ENCODE results near the gene OGFR. TPM values are rescaled to one million over a fixed set of nuclear protein-coding genes. Genes with fewer than 3 reads are reported as not detected.

The OGFR gene
- total and polyA plus RNA-seq, 2 donors (not counting 3 experiments of a cell fraction or from before 2014, with no cell fraction given) = 30.8 to 44.0 TPM

GRCh38 chr20:62766071-62766450 lies 38.6 kb upstream of the OGFR start:
- Histone ChIP-seq H3K9me3 (replicated peaks; ENCODE audit: control insufficient read depth, insufficient read depth, low read length) (no peaks in the 10 kb centered on the region), H4K20me1 (replicated peaks; ENCODE audit: control insufficient read depth, extremely low read depth, insufficient read depth, low read length) (no peaks in the 10 kb centered on the region), H3K27me3 (ENCODE audit: control insufficient read depth in 2 of 2, insufficient read depth in 2 of 2, low read length in 2 of 2) (no peaks in the 10 kb centered on the region), H3K9me1 (replicated peaks; ENCODE audit: control insufficient read depth, extremely low read depth, insufficient read depth, low read length) (no peaks in the 10 kb centered on the region), H3K36me3 (ENCODE audit: control insufficient read depth in 2 of 2, extremely low read depth in 1 of 2, insufficient read depth in 2 of 2, low read length in 2 of 2) (no peaks in the 10 kb centered on the region), H3K4me1 (ENCODE audit: control insufficient read depth, extremely low read depth, insufficient read depth, low read length) (no peaks in the 10 kb centered on the region), H3K4me2 (ENCODE audit: insufficient read depth, low read length) (no peak overlapping the region), H3K27ac (ENCODE audit: insufficient read depth, low read depth, low read length) (no peak overlapping the region), H2AFZ (ENCODE audit: low read depth, low read length) (no peak overlapping the region), H3K4me3 (replicated peaks in 1 of 3; ENCODE audit: insufficient read depth in 1 of 3, low read depth in 1 of 3, low read length in 3 of 3) (no peak overlapping the region), H3K79me2 (ENCODE audit: control insufficient read depth, insufficient read depth, low read length) (no peaks in the 10 kb centered on the region), H3K9ac (replicated peaks; ENCODE audit: extremely low read depth, insufficient read depth, low read length) (no peak overlapping the region)
- CTCF ChIA-PET = interaction anchor here (0.6 to 2.0 kb wide), 4 partner anchors 12 to 77 kb away, joined by 3 to 7 read pairs (median 4); no protein-coding TSS in a partner anchor
- DNase-seq (ENCODE audit: low read depth, low spot score) (no peak), FAIRE-seq (no peak)
- POLR2A ChIA-PET = no interaction called here
- dilution Hi-C loops (cut with MboI; ENCODE audit: extremely low pct_ligation_motif_present, low sequenced_read_pairs) (no loop called here), intact Hi-C loops (cut with micrococcal nuclease) (no loop called here)
- TF ChIP-seq EZH2 (IDR thresholded peaks at IDR 0.05; ENCODE audit: borderline replicate concordance, low read depth, low read length, severe bottlenecking) (no peak), CTCF (IDR thresholded peaks at IDR 0.05; ENCODE audit: extremely low read depth in 1 of 2, insufficient read depth in 1 of 2, low read depth in 1 of 2, low read length in 2 of 2) (no peak), JUN (IDR thresholded peaks at IDR 0.05; ENCODE audit: borderline replicate concordance, insufficient read depth, insufficient read length, low read depth) (no peak), MYC (IDR thresholded peaks at IDR 0.05; ENCODE audit: low read depth, low read length) (no peak), GATA2 (IDR thresholded peaks at IDR 0.05; ENCODE audit: insufficient read depth, insufficient read length, low read depth, low read length) (no peak)
- no TSS peak for BruUV-seq (replicated peaks)

GRCh38 chr20:62766716-62767115 lies 37.9 kb upstream of the OGFR start:
- Histone ChIP-seq H3K9ac (replicated peaks; ENCODE audit: extremely low read depth, insufficient read depth, low read length) (no peak overlapping the region), H3K36me3 (ENCODE audit: control insufficient read depth in 2 of 2, extremely low read depth in 1 of 2, insufficient read depth in 2 of 2, low read length in 2 of 2) (no peaks in the 10 kb centered on the region), H3K27ac (ENCODE audit: insufficient read depth, low read depth, low read length) (no peak overlapping the region), H3K79me2 (ENCODE audit: control insufficient read depth, insufficient read depth, low read length) (no peaks in the 10 kb centered on the region), H4K20me1 (replicated peaks; ENCODE audit: control insufficient read depth, extremely low read depth, insufficient read depth, low read length) (no peaks in the 10 kb centered on the region), H3K9me1 (replicated peaks; ENCODE audit: control insufficient read depth, extremely low read depth, insufficient read depth, low read length) (no peaks in the 10 kb centered on the region), H3K4me3 (replicated peaks in 1 of 3; ENCODE audit: insufficient read depth in 1 of 3, low read depth in 1 of 3, low read length in 3 of 3) (no peak overlapping the region), H3K4me2 (ENCODE audit: insufficient read depth, low read length) (no peak overlapping the region), H3K4me1 (ENCODE audit: control insufficient read depth, extremely low read depth, insufficient read depth, low read length) (no peaks in the 10 kb centered on the region), H2AFZ (ENCODE audit: low read depth, low read length) (no peak overlapping the region), H3K27me3 (ENCODE audit: control insufficient read depth in 2 of 2, insufficient read depth in 2 of 2, low read length in 2 of 2) (no peaks in the 10 kb centered on the region), H3K9me3 (replicated peaks; ENCODE audit: control insufficient read depth, insufficient read depth, low read length) (no peaks in the 10 kb centered on the region)
- POLR2A ChIA-PET = no interaction called here
- DNase-seq (ENCODE audit: low read depth, low spot score) (no peak), FAIRE-seq (no peak)
- CTCF ChIA-PET = interaction anchor here (0.6 kb wide), 1 partner anchor 64 kb away, joined by 3 read pairs; no protein-coding TSS in a partner anchor
- BruUV-seq (replicated peaks) = no TSS peak
- TF ChIP-seq FOS (IDR thresholded peaks at IDR 0.05; ENCODE audit: borderline replicate concordance, insufficient read depth, low read length) (no peak), MAX (IDR thresholded peaks at IDR 0.05; ENCODE audit: insufficient read depth, insufficient read length) (no peak), POLR2A (IDR thresholded peaks at IDR 0.05; ENCODE audit: low read depth, low read length) (no peak)
- dilution Hi-C loops (cut with MboI; ENCODE audit: extremely low pct_ligation_motif_present, low sequenced_read_pairs) = no loop called here
- intact Hi-C loops (cut with micrococcal nuclease) = no loop called here
